Neuronal stem cell (in vitro differentiated cells): Measurements from ENCODE around the gene C7orf25.
A peak's percentile ranks its signal among the peaks of the same experiment; 100 is the strongest.

Source experiments
- DNase-seq: peaks from one replicate; pipeline ENCODE4 v3.0.0-alpha.2; 2013; ENCODE audit warnings: low spot score
- H2AFZ ChIP-seq: one replicate; pipeline ENCODE4 v1.6.1; 2013; ENCODE audit warnings: mild to moderate bottlenecking, low read length, inconsistent platforms
- H2AK5ac ChIP-seq: 2 replicates; pipeline ENCODE4 v1.6.1; 2013; ENCODE audit warnings: low read depth, mild to moderate bottlenecking, inconsistent platforms, low read length, moderate library complexity, mixed read lengths
- H2BK120ac ChIP-seq: 2 replicates; pipeline ENCODE4 v1.6.1; 2013; ENCODE audit warnings: low read depth, mild to moderate bottlenecking, inconsistent platforms, low read length, moderate library complexity, mixed read lengths
- H2BK12ac ChIP-seq: one replicate; pipeline ENCODE4 v1.6.1; 2013; ENCODE audit warnings: low read length, inconsistent platforms
- H2BK15ac ChIP-seq: 2 replicates; pipeline ENCODE4 v1.6.1; 2013; ENCODE audit warnings: mild to moderate bottlenecking, low read length, inconsistent platforms, mixed read lengths
- H2BK5ac ChIP-seq: one replicate; pipeline ENCODE4 v1.6.1; 2013; ENCODE audit warnings: inconsistent platforms, mild to moderate bottlenecking, low read length, moderate library complexity
- H3K14ac ChIP-seq: one replicate; pipeline ENCODE4 v1.6.1; 2013; ENCODE audit warnings: low read length, inconsistent platforms
- H3K18ac ChIP-seq: 2 replicates; pipeline ENCODE4 v1.6.1; 2013; ENCODE audit warnings: low read length, inconsistent platforms
- H3K23ac ChIP-seq: 2 replicates; pipeline ENCODE4 v1.6.1; 2013; ENCODE audit warnings: low read depth, mild to moderate bottlenecking, mixed read lengths, low read length, inconsistent platforms; ENCODE audit not compliant: poor library complexity
- H3K27ac ChIP-seq: replicated peaks from 3 replicates; pipeline ENCODE4 v1.5.1; 2013; ENCODE audit warnings: low read length, inconsistent platforms
- H3K27me3 ChIP-seq, 3 experiments: 2 replicates each; pipeline ENCODE4 v1.6.1; 2013; ENCODE audit warnings: low read length in 3 of 3, mild to moderate bottlenecking in 2 of 3, inconsistent platforms in 1 of 3, low read depth in 1 of 3, mixed read lengths in 1 of 3, moderate library complexity in 1 of 3; ENCODE audit not compliant: control insufficient read depth in 3 of 3, insufficient read depth in 3 of 3
- H3K36me3 ChIP-seq, 2 donors: replicated peaks in 1 of 2; 2 replicates each; pipeline ENCODE4 v1.6.1; 2013; ENCODE audit warnings: low read length in 2 of 2; ENCODE audit not compliant: control insufficient read depth in 2 of 2, insufficient read depth in 2 of 2
- H3K4ac ChIP-seq: 2 replicates; pipeline ENCODE4 v1.6.1; 2013; ENCODE audit warnings: inconsistent platforms, mild to moderate bottlenecking, low read length, moderate library complexity
- H3K4me1 ChIP-seq, 2 donors: 1 replicate in 1 of 2; 2 replicates in 1 of 2; pipeline ENCODE4 v1.6.1; 2013; ENCODE audit warnings: low read length in 2 of 2, low read depth in 1 of 2; ENCODE audit not compliant: control insufficient read depth in 2 of 2, insufficient read depth in 1 of 2
- H3K4me2 ChIP-seq: one replicate; pipeline ENCODE4 v1.6.1; 2013; ENCODE audit warnings: mild to moderate bottlenecking, low read length, inconsistent platforms; ENCODE audit not compliant: insufficient read depth, poor library complexity, severe bottlenecking
- H3K4me3 ChIP-seq, 2 donors: 2 replicates each; pipeline ENCODE4 v1.5.1; 2013; ENCODE audit warnings: low read length in 2 of 2, mild to moderate bottlenecking in 2 of 2, inconsistent platforms in 1 of 2, moderate library complexity in 1 of 2
- H3K79me1 ChIP-seq: one replicate; pipeline ENCODE4 v1.6.1; 2013; ENCODE audit warnings: low read depth, mild to moderate bottlenecking, inconsistent platforms, low read length, moderate library complexity
- H3K9ac ChIP-seq: one replicate; pipeline ENCODE4 v1.6.1; 2013; ENCODE audit warnings: mild to moderate bottlenecking, low read depth, low read length, inconsistent platforms; ENCODE audit not compliant: poor library complexity
- H3K9me3 ChIP-seq, 2 donors: replicated peaks in 1 of 2; 2 replicates each; pipeline versions ENCODE3 to v1.6.1; 2013; ENCODE audit warnings: low read length in 2 of 2, mild to moderate bottlenecking in 2 of 2, inconsistent platforms in 1 of 2, low read depth in 1 of 2, mixed read lengths in 1 of 2, moderate library complexity in 1 of 2; ENCODE audit not compliant: control insufficient read depth in 2 of 2, insufficient read depth in 1 of 2
- H4K8ac ChIP-seq: one replicate; pipeline ENCODE4 v1.6.1; 2013; ENCODE audit warnings: low read depth, mild to moderate bottlenecking, inconsistent platforms, low read length, moderate library complexity
- H4K91ac ChIP-seq: one replicate; pipeline ENCODE4 v1.6.1; 2013; ENCODE audit warnings: low read length, low read depth, mild to moderate bottlenecking, inconsistent platforms; ENCODE audit not compliant: poor library complexity
- WGBS, 2 donors: extraction: QIAGEN DNeasy Blood & Tissue Kit; methylation state at CpG; one replicate each; pipeline ENCODE4 v1.1.7; 2013; ENCODE audit warnings: missing lambda C conversion rate in 2 of 2, mixed read lengths in 1 of 2; ENCODE audit not compliant: insufficient read length in 2 of 2, insufficient replicate concordance in 1 of 2; ENCODE audit errors: extremely low coverage in 2 of 2; 5-methylcytosine and 5-hydroxymethylcytosine counted together

Gene C7orf25

GRCh38 chr7:42947521-42947920 lies 35.7 kb upstream of the C7orf25 start:
- Histone ChIP-seq H3K4me1 (no peaks in the 10 kb centered on the region), H2BK12ac (no peak overlapping the region), H3K79me1 (no peaks in the 10 kb centered on the region), H4K8ac (no peak overlapping the region), H2BK120ac (no peak overlapping the region), H2BK15ac (no peak overlapping the region), H3K27me3 (peaks cover 0 to 3% (median 0%) of the 10 kb centered on the region in 3 experiments), H3K4ac (no peak overlapping the region), H3K36me3 (no peaks in the 10 kb centered on the region), H3K23ac (no peak overlapping the region), H3K27ac (no peak overlapping the region), H3K9ac (no peak overlapping the region), H4K91ac (no peak overlapping the region), H2BK5ac (no peak overlapping the region), H3K9me3 (no peaks in the 10 kb centered on the region), H3K4me3 (no peak overlapping the region), H2AFZ (no peak overlapping the region), H2AK5ac (no peak overlapping the region), H3K18ac (no peak overlapping the region), H3K14ac (no peak overlapping the region), H3K4me2 (no peak overlapping the region)
- WGBS, 2 donors = no CpG with 5 or more reads among the region's 2 CpGs
- DNase-seq = no peak

- Histone ChIP-seq H4K91ac (no peak overlapping the region), H3K14ac (no peak overlapping the region), H2AFZ (no peak overlapping the region), H4K8ac (no peak overlapping the region), H3K27ac (no peak overlapping the region), H2BK12ac (no peak overlapping the region), H3K9me3 (no peaks in the 10 kb centered on the region), H3K4me3 (no peak overlapping the region), H3K4me2 (no peak overlapping the region), H3K27me3 (peaks cover 0 to 3% (median 0%) of the 10 kb centered on the region in 3 experiments), H3K18ac (no peak overlapping the region), H2BK15ac (no peak overlapping the region), H3K9ac (no peak overlapping the region), H3K23ac (no peak overlapping the region), H3K4ac (no peak overlapping the region), H3K36me3 (no peaks in the 10 kb centered on the region), H3K4me1 (no peaks in the 10 kb centered on the region), H3K79me1 (no peaks in the 10 kb centered on the region), H2BK5ac (no peak overlapping the region), H2BK120ac (no peak overlapping the region), H2AK5ac (no peak overlapping the region)
- no CpG with 5 or more reads among the region's 2 CpGs for WGBS, 2 donors
- DNase-seq = no peak
Measured at GRCh38 chr7:42946627-42946950, 34.7 kb upstream of the C7orf25 start.

DNA sequence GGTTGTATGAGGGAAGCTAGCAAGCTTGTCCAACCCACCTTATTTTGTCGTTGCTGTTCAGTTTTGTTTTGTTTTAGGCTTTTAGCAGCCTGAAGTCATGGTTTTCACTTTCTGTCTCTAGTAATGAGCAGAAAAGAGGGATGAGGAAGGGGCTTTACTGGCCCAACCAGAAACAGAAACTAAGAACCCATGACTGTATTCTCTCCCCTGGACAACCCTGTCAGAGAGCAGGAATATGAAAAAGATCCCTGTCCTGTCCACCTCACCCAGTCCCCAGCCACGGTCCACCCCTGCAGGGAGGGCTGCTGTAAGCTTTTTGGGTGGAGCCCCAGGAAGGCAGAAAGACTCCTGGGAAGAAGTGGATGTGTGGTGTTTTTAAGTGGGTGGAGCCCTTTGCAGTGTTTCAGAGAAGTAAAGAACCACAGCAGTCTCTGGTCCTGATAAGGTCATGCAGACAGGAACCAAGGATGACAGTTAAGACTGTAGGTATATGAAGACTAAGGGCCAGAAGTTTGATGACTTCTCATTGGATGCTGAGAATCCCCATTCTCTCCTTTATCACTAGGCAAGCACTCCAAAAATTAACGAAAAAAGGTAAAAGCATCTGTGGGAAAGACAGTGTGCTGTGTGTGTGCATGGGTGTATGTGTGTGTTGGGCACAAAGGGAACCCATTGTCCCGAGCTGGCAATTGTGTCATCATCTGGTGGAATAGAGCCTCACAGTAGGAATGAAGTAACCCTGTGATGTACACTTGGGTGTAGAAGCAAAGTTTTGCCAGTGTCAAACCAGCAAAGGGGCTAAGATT lies 34.2 kb upstream of the C7orf25 start:
- no peak overlapping the region for H3K14ac ChIP-seq
- DNase-seq = no peak

GRCh38 chr7:42940985-42941847 lies 29.3 kb upstream of the C7orf25 start:
- no peak overlapping the region for H2BK15ac ChIP-seq
- no peak overlapping the region for H3K4ac ChIP-seq
- H3K79me1 ChIP-seq = no peaks in the 10 kb centered on the region
- no peak overlapping the region for H3K4me2 ChIP-seq
- H2BK12ac ChIP-seq = no peak overlapping the region
- H2AFZ ChIP-seq = peak overlapping the region; percentile 28
- H3K23ac ChIP-seq = no peak overlapping the region
- H4K91ac ChIP-seq = no peak overlapping the region
- peaks cover 0 to 2% of the 10 kb centered on the region in 2 donors for H3K4me1 ChIP-seq
- no peak overlapping the region for H3K18ac ChIP-seq
- H3K36me3 ChIP-seq = peaks cover under 1 to 42% of the 10 kb centered on the region in 2 donors
- no peak overlapping the region for H2BK5ac ChIP-seq
- no peak overlapping the region for H3K4me3 ChIP-seq
- H3K14ac ChIP-seq = no peak overlapping the region
- H3K27ac ChIP-seq = no peak overlapping the region
- no peak overlapping the region for H2AK5ac ChIP-seq
- no peaks in the 10 kb centered on the region for H3K9me3 ChIP-seq
- H3K9ac ChIP-seq = no peak overlapping the region
- no CpG with 5 or more reads among the region's 13 CpGs for WGBS, 2 donors
- no peaks in the 10 kb centered on the region for H3K27me3 ChIP-seq
- no peak overlapping the region for H4K8ac ChIP-seq
- peak; percentile 77 for DNase-seq
- H2BK120ac ChIP-seq = no peak overlapping the region

More for the DNA sequence above, 34.2 kb upstream of the C7orf25 start:
- Histone ChIP-seq H2BK5ac (no peak overlapping the region), H3K27me3 (no peaks in the 10 kb centered on the region), H3K36me3 (no peaks in the 10 kb centered on the region), H3K4me2 (no peak overlapping the region), H3K9me3 (no peaks in the 10 kb centered on the region), H3K4me1 (peaks cover 0 to 2% of the 10 kb centered on the region in 2 donors), H3K27ac (no peak overlapping the region), H3K23ac (no peak overlapping the region), H3K9ac (no peak overlapping the region), H3K79me1 (no peaks in the 10 kb centered on the region), H3K4me3 (no peak overlapping the region), H3K18ac (no peak overlapping the region), H2AFZ (peak overlapping the region; percentile 47), H2AK5ac (no peak overlapping the region), H3K4ac (no peak overlapping the region), H2BK12ac (no peak overlapping the region), H2BK120ac (no peak overlapping the region), H4K91ac (no peak overlapping the region), H4K8ac (no peak overlapping the region), H2BK15ac (no peak overlapping the region)
- WGBS, 2 donors = no CpG with 5 or more reads among the region's 4 CpGs
